HepG2 (cell line): Measurements from ENCODE around the gene OGFR. TPM values are rescaled to one million over a fixed set of nuclear protein-coding genes. Genes with fewer than 3 reads are reported as not detected.

Experiments used
- GATA4 ChIP-seq: sonication (generic); IDR thresholded peaks from 2 replicates; pipeline ENCODE4 v1.6.1; 2016; ENCODE audit warnings: antibody characterized with exemption, low read depth, borderline replicate concordance
- HES4 ChIP-seq: sonication (generic); formaldehyde crosslinking; IDR thresholded peaks from 2 replicates; pipeline ENCODE4 v1.9.0; 2021; ENCODE audit warnings: mild to moderate bottlenecking, missing genetic modification reagents, borderline replicate concordance
- HOXA5 ChIP-seq: sonication (generic); formaldehyde crosslinking; IDR thresholded peaks from 2 replicates; pipeline ENCODE4 v1.4.0; 2020; ENCODE audit warnings: missing genetic modification reagents
- KLF12 ChIP-seq: sonication (generic); formaldehyde crosslinking; IDR thresholded peaks from 2 replicates; pipeline ENCODE4 v1.4.0; 2020; ENCODE audit warnings: missing genetic modification reagents, borderline replicate concordance
- POLR2A ChIP-seq, 2 experiments: IDR thresholded peaks; 2 replicates each; pipeline ENCODE4 v1.6.1; 2011; ENCODE audit warnings: low read depth in 2 of 2, low read length in 2 of 2, mild to moderate bottlenecking in 1 of 2, moderate library complexity in 1 of 2; ENCODE audit not compliant: insufficient read depth in 1 of 2
- SAFB2 ChIP-seq: sonication (generic); formaldehyde crosslinking; IDR thresholded peaks from 2 replicates; pipeline ENCODE4 v1.5.1; 2020; ENCODE audit warnings: missing genetic modification reagents, low read depth, mild to moderate bottlenecking, borderline replicate concordance
- SAP130 ChIP-seq: IDR thresholded peaks from 2 replicates; pipeline ENCODE4 v1.6.1; 2016; ENCODE audit warnings: low read depth
- SNAPC2 ChIP-seq: sonication (generic); formaldehyde crosslinking; IDR thresholded peaks from 2 replicates; pipeline ENCODE4 v1.8.1; 2022; ENCODE audit warnings: mild to moderate bottlenecking, missing genetic modification reagents
- SNRNP70 ChIP-seq: fragments of 200-400 bp; formaldehyde crosslinking; IDR thresholded peaks from 2 replicates; pipeline ENCODE4 v1.6.1; 2017; ENCODE audit warnings: mild to moderate bottlenecking, low read depth, low read length, moderate library complexity
- TEAD3 ChIP-seq: optimal IDR thresholded peaks from 2 replicates; pipeline ENCODE3; 2016; ENCODE audit warnings: borderline replicate concordance
- ZFX ChIP-seq: sonication (generic); formaldehyde crosslinking; IDR thresholded peaks from 2 replicates; pipeline ENCODE4 v1.4.0; 2020; ENCODE audit warnings: mild to moderate bottlenecking, low read depth, missing genetic modification reagents, moderate library complexity
- ZMYM3 ChIP-seq: sonication (generic); formaldehyde crosslinking; IDR thresholded peaks from 2 replicates; pipeline ENCODE4 v1.5.1; 2020; ENCODE audit warnings: mild to moderate bottlenecking, missing genetic modification reagents
- ZNF136 ChIP-seq: sonication (generic); formaldehyde crosslinking; IDR thresholded peaks from 2 replicates; pipeline ENCODE4 v1.8.1; 2022; ENCODE audit warnings: low read depth, mild to moderate bottlenecking, moderate library complexity, missing genetic modification reagents
- ZNF30 ChIP-seq: sonication (generic); formaldehyde crosslinking; IDR thresholded peaks from 2 replicates; pipeline ENCODE4 v1.5.0; 2020; ENCODE audit warnings: mild to moderate bottlenecking, missing genetic modification reagents
- ZNF367 ChIP-seq: sonication (generic); formaldehyde crosslinking; IDR thresholded peaks from 2 replicates; pipeline ENCODE4 v1.4.0; 2020; ENCODE audit warnings: missing genetic modification reagents, borderline replicate concordance
- ZNF552 ChIP-seq: sonication (generic); formaldehyde crosslinking; IDR thresholded peaks from 2 replicates; pipeline ENCODE4 v1.9.0; 2022; ENCODE audit warnings: missing genetic modification reagents, mild to moderate bottlenecking, borderline replicate concordance
- ZNF713 ChIP-seq: sonication (generic); formaldehyde crosslinking; IDR thresholded peaks from 2 replicates; pipeline ENCODE4 v1.4.0; 2020; ENCODE audit warnings: mild to moderate bottlenecking, missing genetic modification reagents
- ZNF777 ChIP-seq: sonication (generic); formaldehyde crosslinking; IDR thresholded peaks from 2 replicates; pipeline ENCODE4 v1.4.0; 2020; ENCODE audit warnings: missing genetic modification reagents
- polyA plus RNA-seq, 8 experiments: library from polyadenylated mRNA; depleted of rRNA in 3 of 8; stranded (reverse) in 7 of 8; unstranded in 1 of 8; fragments of >200 nt; fragmentation: Illumina TruSeq in 4 of 8; extraction: Trizol in 4 of 8; gene quantifications; 2 replicates each; pipeline versions ENCODE4 v1.2.1 to v1.2.3, GENCODE V29; 2011 to 2016; ENCODE audit warnings: low read depth in 4 of 8, missing spikeins in 1 of 8, mixed read lengths in 1 of 8; ENCODE audit not compliant: insufficient read depth in 1 of 8
- total RNA-seq, 5 experiments: library from RNA; depleted of rRNA; stranded (reverse); fragments of >200 nt; fragmentation: Illumina TruSeq; extraction: Trizol; gene quantifications; 2 replicates each; pipeline ENCODE4 v1.2.3, GENCODE V29; 2016; ENCODE audit warnings: low read depth in 1 of 5
- TF ChIP-seq, protein P1 (sequence below): sonication (generic); formaldehyde crosslinking; IDR thresholded peaks from 2 replicates; pipeline ENCODE4 v1.5.0; 2020; ENCODE audit warnings: mild to moderate bottlenecking, missing genetic modification reagents, moderate library complexity
- TF ChIP-seq, protein P2 (sequence below): sonication (generic); formaldehyde crosslinking; IDR thresholded peaks from 2 replicates; pipeline ENCODE4 v1.8.0; 2022; ENCODE audit warnings: mild to moderate bottlenecking, missing genetic modification reagents; ENCODE audit not compliant: insufficient replicate concordance
- TF ChIP-seq, protein P3 (sequence below): sonication (generic); formaldehyde crosslinking; IDR thresholded peaks from 2 replicates; pipeline ENCODE4 v1.4.0; 2020; ENCODE audit warnings: mild to moderate bottlenecking, low read depth, missing genetic modification reagents
- TF ChIP-seq, protein P4 (sequence below): IDR thresholded peaks from 2 replicates; pipeline ENCODE4 v1.6.1; 2012; ENCODE audit warnings: inconsistent platforms

The OGFR gene
- total and polyA plus RNA-seq, 2 of the 13 experiments (the other 11 are each of a cell fraction or from before 2014, with no cell fraction given): 47.7 to 81.8 TPM

DNA sequence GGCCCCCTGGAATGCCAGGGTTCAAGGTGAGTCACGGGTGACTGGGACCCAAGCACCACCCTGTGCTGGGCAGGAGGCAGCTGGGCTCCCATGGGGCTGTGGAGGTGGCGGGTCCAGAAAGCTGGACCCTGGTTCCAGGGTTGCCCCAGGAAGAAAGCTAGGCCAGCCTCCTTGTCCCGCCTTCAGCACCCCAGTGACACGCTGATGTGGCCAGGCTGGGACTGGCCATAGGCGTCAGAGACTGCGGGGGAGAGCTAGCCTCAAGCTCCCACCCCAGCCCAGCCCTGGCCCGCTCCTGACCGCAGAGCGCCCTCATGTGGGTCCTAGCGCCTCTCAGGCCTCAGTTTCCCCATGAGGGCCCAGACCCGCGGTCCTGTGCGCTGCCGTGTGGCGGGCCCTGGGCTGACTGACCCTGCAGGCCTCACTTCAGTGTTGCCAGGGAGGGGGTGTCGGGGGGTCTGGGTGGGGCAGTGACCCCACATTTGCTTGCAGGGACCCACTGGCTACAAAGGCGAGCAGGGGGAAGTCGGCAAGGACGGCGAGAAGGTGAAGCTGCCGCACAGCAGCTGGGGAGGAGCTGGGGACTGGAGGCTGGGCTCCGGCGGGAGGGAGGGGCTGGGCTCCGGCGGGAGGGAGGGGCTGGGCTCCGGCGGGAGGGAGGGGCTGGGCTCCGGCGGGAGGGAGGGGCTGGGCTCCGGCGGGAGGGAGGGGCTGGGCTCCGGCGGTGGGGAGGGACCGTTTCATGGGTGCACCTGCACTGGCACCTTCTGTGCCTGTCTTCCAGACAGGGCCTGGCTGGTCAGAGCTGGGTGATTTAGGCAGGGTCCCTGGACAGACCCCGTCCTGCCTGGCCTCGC lies 20.1 kb downstream of the OGFR start (continued):
- no peak for TF ChIP-seq GATA4
- TF ChIP-seq, protein P1, sequence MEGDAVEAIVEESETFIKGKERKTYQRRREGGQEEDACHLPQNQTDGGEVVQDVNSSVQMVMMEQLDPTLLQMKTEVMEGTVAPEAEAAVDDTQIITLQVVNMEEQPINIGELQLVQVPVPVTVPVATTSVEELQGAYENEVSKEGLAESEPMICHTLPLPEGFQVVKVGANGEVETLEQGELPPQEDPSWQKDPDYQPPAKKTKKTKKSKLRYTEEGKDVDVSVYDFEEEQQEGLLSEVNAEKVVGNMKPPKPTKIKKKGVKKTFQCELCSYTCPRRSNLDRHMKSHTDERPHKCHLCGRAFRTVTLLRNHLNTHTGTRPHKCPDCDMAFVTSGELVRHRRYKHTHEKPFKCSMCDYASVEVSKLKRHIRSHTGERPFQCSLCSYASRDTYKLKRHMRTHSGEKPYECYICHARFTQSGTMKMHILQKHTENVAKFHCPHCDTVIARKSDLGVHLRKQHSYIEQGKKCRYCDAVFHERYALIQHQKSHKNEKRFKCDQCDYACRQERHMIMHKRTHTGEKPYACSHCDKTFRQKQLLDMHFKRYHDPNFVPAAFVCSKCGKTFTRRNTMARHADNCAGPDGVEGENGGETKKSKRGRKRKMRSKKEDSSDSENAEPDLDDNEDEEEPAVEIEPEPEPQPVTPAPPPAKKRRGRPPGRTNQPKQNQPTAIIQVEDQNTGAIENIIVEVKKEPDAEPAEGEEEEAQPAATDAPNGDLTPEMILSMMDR (CRISPR knock-in tag): peak; percentile 35; the same call in 1 of the 2 replicates
- TF ChIP-seq HES4: peak; percentile 68; the same call in 1 of the 2 replicates
- no peak for TF ChIP-seq SNAPC2 (CRISPR knock-in tag)
- TF ChIP-seq ZMYM3 (CRISPR knock-in tag): peak; percentile 59
- 0 out of 2 replicates have a peak, but pooled peaks have one; percentile 50 for TF ChIP-seq ZNF136 (CRISPR knock-in tag)
- 0 out of 2 replicates have a peak, but pooled peaks have one; percentile 18 for TF ChIP-seq ZNF777 (CRISPR knock-in tag)
- no peak for TF ChIP-seq HOXA5 (CRISPR knock-in tag)
- TF ChIP-seq, protein P2, sequence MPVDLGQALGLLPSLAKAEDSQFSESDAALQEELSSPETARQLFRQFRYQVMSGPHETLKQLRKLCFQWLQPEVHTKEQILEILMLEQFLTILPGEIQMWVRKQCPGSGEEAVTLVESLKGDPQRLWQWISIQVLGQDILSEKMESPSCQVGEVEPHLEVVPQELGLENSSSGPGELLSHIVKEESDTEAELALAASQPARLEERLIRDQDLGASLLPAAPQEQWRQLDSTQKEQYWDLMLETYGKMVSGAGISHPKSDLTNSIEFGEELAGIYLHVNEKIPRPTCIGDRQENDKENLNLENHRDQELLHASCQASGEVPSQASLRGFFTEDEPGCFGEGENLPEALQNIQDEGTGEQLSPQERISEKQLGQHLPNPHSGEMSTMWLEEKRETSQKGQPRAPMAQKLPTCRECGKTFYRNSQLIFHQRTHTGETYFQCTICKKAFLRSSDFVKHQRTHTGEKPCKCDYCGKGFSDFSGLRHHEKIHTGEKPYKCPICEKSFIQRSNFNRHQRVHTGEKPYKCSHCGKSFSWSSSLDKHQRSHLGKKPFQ (CRISPR knock-in tag): no peak
- no peak for TF ChIP-seq ZNF30 (CRISPR knock-in tag)
- peak in 1 of 2 experiments; percentile 57; a peak in 3 of 4 replicates for TF ChIP-seq POLR2A (IDR thresholded peaks at IDR 0.05; ENCODE audit: insufficient read depth in 1 of 2, low read depth in 2 of 2, low read length in 2 of 2)
- peak; percentile 84; the same call in 1 of the 2 replicates for TF ChIP-seq SAFB2 (CRISPR knock-in tag)
- TF ChIP-seq, protein P3, sequence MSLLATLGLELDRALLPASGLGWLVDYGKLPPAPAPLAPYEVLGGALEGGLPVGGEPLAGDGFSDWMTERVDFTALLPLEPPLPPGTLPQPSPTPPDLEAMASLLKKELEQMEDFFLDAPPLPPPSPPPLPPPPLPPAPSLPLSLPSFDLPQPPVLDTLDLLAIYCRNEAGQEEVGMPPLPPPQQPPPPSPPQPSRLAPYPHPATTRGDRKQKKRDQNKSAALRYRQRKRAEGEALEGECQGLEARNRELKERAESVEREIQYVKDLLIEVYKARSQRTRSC (CRISPR knock-in tag): 0 out of 2 replicates have a peak, but pooled peaks have one; percentile 46
- TF ChIP-seq ZNF367 (CRISPR knock-in tag): no peak
- peak; percentile 92 for TF ChIP-seq TEAD3 (CRISPR knock-in tag)
- TF ChIP-seq ZNF552 (CRISPR knock-in tag): peak; percentile 66; the same call in 1 of the 2 replicates
- TF ChIP-seq ZFX: peak; percentile 45; the same call in 1 of the 2 replicates
- TF ChIP-seq SNRNP70: no peak
- peak; percentile 30; the same call in 1 of the 2 replicates for TF ChIP-seq SAP130 (CRISPR knock-in tag)
- TF ChIP-seq, protein P4, sequence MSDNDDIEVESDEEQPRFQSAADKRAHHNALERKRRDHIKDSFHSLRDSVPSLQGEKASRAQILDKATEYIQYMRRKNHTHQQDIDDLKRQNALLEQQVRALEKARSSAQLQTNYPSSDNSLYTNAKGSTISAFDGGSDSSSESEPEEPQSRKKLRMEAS: peak; percentile 31; the same call in 1 of the 2 replicates
- no peak for TF ChIP-seq ZNF713 (CRISPR knock-in tag)
- TF ChIP-seq KLF12 (CRISPR knock-in tag): 0 out of 2 replicates have a peak, but pooled peaks have one; percentile 19
